ENCODE measurements around the gene TTC13. TPM values are rescaled to one million over a fixed set of nuclear protein-coding genes. Genes with fewer than 3 reads are reported as not detected.

Gene TTC13
- total and polyA plus RNA-seq, 2 of the 13 experiments (the other 11 are each of a cell fraction or from before 2014, with no cell fraction given): 5.8 to 15.9 TPM

DNA sequence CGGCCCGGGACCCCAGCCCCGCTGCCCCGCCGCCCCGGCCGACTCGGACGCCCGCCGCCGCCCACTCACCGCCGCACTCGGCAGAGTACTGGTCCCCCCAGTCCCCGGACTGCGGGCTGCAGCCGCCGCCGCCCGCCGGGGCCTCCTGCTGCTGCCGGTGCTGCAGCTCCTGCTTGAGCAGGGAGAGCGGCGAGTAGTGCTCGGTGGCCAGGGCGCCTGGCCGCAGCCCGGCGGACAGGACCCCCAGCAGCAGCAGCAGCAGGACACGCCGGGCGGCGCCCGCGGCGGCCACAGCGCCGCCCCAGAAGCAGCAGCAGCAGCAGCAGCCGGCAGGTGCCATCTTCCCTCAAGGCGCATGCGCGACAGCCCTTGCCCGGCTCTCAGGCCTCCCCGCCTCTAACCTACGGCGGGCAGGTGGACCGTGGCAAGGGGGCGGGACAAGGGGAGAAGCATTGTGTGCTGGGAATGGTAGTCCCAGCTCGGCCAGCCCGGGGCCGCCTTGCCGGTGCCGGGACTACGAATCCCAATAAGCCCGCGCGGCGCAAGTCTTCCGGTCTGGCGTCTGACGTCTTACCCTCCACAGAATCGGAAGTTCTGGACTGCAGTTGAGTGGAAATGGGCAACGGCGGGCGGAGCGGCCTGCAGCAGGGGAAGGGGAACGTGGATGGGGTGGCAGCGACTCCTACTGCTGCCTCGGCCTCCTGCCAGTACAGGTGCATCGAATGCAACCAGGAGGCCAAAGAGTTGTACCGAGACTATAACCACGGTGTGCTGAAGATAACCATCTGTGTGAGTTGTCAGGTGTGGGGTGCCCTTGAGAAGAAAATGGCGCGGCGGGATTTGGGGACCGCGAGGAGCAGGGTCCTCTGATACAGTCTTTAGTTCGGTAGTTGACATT is at the start of gene TTC13, which contains the start of gene ARV1 (continued):
- TF ChIP-seq, protein P1, sequence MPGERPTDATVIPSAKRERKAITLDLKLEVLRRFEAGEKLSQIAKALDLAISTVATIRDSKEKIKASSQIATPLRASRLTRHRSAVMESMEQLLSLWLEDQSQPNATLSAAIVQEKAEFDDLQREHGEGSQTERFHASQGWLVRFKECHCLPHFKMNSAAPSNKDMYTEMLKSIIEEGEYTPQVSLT (CRISPR knock-in tag; IDR thresholded peaks at IDR 0.05; ENCODE audit: borderline replicate concordance, low read depth): no peak
- TF ChIP-seq EEA1 (CRISPR knock-in tag; IDR thresholded peaks at IDR 0.05; ENCODE audit: borderline replicate concordance): 0 out of 2 replicates have a peak, but pooled peaks have one; percentile 55
- 0 out of 2 replicates have a peak, but pooled peaks have one; percentile 80 for TF ChIP-seq ZNF619 (CRISPR knock-in tag; IDR thresholded peaks at IDR 0.05)
- TF ChIP-seq, protein P2, sequence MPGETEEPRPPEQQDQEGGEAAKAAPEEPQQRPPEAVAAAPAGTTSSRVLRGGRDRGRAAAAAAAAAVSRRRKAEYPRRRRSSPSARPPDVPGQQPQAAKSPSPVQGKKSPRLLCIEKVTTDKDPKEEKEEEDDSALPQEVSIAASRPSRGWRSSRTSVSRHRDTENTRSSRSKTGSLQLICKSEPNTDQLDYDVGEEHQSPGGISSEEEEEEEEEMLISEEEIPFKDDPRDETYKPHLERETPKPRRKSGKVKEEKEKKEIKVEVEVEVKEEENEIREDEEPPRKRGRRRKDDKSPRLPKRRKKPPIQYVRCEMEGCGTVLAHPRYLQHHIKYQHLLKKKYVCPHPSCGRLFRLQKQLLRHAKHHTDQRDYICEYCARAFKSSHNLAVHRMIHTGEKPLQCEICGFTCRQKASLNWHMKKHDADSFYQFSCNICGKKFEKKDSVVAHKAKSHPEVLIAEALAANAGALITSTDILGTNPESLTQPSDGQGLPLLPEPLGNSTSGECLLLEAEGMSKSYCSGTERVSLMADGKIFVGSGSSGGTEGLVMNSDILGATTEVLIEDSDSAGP (CRISPR knock-in tag; IDR thresholded peaks at IDR 0.05; ENCODE audit: borderline replicate concordance): peak; percentile 61
- no peak for TF ChIP-seq NR2F6 (IDR thresholded peaks at IDR 0.05)
- no peak for TF ChIP-seq NR2F6 (CRISPR knock-in tag; IDR thresholded peaks at IDR 0.05)
- TF ChIP-seq ZNF781 (CRISPR knock-in tag; IDR thresholded peaks at IDR 0.05; ENCODE audit: borderline replicate concordance, not compliant biosample characterization): peak; percentile 89
- TF ChIP-seq, protein P3, sequence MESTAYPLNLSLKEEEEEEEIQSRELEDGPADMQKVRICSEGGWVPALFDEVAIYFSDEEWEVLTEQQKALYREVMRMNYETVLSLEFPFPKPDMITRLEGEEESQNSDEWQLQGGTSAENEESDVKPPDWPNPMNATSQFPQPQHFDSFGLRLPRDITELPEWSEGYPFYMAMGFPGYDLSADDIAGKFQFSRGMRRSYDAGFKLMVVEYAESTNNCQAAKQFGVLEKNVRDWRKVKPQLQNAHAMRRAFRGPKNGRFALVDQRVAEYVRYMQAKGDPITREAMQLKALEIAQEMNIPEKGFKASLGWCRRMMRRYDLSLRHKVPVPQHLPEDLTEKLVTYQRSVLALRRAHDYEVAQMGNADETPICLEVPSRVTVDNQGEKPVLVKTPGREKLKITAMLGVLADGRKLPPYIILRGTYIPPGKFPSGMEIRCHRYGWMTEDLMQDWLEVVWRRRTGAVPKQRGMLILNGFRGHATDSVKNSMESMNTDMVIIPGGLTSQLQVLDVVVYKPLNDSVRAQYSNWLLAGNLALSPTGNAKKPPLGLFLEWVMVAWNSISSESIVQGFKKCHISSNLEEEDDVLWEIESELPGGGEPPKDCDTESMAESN (CRISPR knock-in tag; conservative IDR thresholded peaks at IDR 0.05): peak; percentile 87
- TF ChIP-seq SNAI1 (CRISPR knock-in tag; IDR thresholded peaks at IDR 0.05; ENCODE audit: borderline replicate concordance): 0 out of 2 replicates have a peak, but pooled peaks have one; percentile 79
- TF ChIP-seq MIER2 (CRISPR knock-in tag; IDR thresholded peaks at IDR 0.05): peak; percentile 80
- 0 out of 2 replicates have a peak, but pooled peaks have one; percentile 27 for TF ChIP-seq THYN1 (CRISPR knock-in tag; IDR thresholded peaks at IDR 0.05; ENCODE audit: borderline replicate concordance, low read depth)
- TF ChIP-seq, protein P4, sequence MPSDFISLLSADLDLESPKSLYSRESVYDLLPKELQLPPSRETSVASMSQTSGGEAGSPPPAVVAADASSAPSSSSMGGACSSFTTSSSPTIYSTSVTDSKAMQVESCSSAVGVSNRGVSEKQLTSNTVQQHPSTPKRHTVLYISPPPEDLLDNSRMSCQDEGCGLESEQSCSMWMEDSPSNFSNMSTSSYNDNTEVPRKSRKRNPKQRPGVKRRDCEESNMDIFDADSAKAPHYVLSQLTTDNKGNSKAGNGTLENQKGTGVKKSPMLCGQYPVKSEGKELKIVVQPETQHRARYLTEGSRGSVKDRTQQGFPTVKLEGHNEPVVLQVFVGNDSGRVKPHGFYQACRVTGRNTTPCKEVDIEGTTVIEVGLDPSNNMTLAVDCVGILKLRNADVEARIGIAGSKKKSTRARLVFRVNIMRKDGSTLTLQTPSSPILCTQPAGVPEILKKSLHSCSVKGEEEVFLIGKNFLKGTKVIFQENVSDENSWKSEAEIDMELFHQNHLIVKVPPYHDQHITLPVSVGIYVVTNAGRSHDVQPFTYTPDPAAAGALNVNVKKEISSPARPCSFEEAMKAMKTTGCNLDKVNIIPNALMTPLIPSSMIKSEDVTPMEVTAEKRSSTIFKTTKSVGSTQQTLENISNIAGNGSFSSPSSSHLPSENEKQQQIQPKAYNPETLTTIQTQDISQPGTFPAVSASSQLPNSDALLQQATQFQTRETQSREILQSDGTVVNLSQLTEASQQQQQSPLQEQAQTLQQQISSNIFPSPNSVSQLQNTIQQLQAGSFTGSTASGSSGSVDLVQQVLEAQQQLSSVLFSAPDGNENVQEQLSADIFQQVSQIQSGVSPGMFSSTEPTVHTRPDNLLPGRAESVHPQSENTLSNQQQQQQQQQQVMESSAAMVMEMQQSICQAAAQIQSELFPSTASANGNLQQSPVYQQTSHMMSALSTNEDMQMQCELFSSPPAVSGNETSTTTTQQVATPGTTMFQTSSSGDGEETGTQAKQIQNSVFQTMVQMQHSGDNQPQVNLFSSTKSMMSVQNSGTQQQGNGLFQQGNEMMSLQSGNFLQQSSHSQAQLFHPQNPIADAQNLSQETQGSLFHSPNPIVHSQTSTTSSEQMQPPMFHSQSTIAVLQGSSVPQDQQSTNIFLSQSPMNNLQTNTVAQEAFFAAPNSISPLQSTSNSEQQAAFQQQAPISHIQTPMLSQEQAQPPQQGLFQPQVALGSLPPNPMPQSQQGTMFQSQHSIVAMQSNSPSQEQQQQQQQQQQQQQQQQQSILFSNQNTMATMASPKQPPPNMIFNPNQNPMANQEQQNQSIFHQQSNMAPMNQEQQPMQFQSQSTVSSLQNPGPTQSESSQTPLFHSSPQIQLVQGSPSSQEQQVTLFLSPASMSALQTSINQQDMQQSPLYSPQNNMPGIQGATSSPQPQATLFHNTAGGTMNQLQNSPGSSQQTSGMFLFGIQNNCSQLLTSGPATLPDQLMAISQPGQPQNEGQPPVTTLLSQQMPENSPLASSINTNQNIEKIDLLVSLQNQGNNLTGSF (CRISPR knock-in tag; IDR thresholded peaks at IDR 0.05): no peak
- no peak for TF ChIP-seq RFX5 (IDR thresholded peaks at IDR 0.05; ENCODE audit: low read depth, low read length)
- TF ChIP-seq, protein P5, sequence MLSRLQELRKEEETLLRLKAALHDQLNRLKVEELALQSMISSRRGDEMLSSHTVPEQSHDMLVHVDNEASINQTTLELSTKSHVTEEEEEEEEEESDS (CRISPR knock-in tag; IDR thresholded peaks at IDR 0.05; ENCODE audit: borderline replicate concordance): no peak
- TF ChIP-seq GLI4 (CRISPR knock-in tag; IDR thresholded peaks at IDR 0.05; ENCODE audit: borderline replicate concordance): 0 out of 2 replicates have a peak, but pooled peaks have one; percentile 34
- peak; percentile 92 for TF ChIP-seq HDAC1 (CRISPR knock-in tag; IDR thresholded peaks at IDR 0.05)
- TF ChIP-seq ZNF598 (CRISPR knock-in tag; IDR thresholded peaks at IDR 0.05; ENCODE audit: borderline replicate concordance): peak; percentile 88
- no peak for TF ChIP-seq PHB2 (IDR thresholded peaks at IDR 0.05; ENCODE audit: partially characterized antibody)
- no peak; the same call in 1 of the 2 replicates for TF ChIP-seq ZNF777 (CRISPR knock-in tag; IDR thresholded peaks at IDR 0.05)
